Testis (tissue), 3 donors: ENCODE data around the gene ZBTB20. TPM values are rescaled to one million over a fixed set of nuclear protein-coding genes. Genes with fewer than 3 reads are reported as not detected.

Experiments used
- DNase-seq: peaks from one replicate; pipeline ENCODE4 v3.0.0-alpha.2; 2019
- H3K27ac ChIP-seq, 2 donors: fragments of 200-600 bp; sonication (generic); one replicate each; pipeline ENCODE4 v1.5.1; 2019
- H3K27me3 ChIP-seq: fragments of 200-600 bp; sonication (generic); one replicate; pipeline ENCODE4 v1.5.1; 2019
- H3K36me3 ChIP-seq: fragments of 200-600 bp; sonication (generic); one replicate; pipeline ENCODE4 v1.5.1; 2017; ENCODE audit warnings: low read depth; ENCODE audit errors: missing control alignments
- H3K4me1 ChIP-seq: fragments of 200-600 bp; sonication (generic); one replicate; pipeline ENCODE4 v1.5.1; 2019
- H3K4me3 ChIP-seq, 2 donors: fragments of 200-600 bp; sonication (generic); one replicate each; pipeline ENCODE4 v1.5.1; 2017 to 2019
- H3K9me3 ChIP-seq: fragments of 200-600 bp; sonication (generic); one replicate; pipeline ENCODE4 v1.5.1; 2017
- CTCF ChIP-seq, 3 experiments: fragments of 450-650 bp in 2 of 3; fragments of 200-600 bp in 1 of 3; sonication (generic) in 1 of 3; IDR thresholded peaks; one replicate each; pipeline ENCODE4 v1.5.1; 2016 to 2019; ENCODE audit warnings: antibody characterized with exemption in 3 of 3, mild to moderate bottlenecking in 2 of 3, moderate library complexity in 1 of 3
- POLR2A ChIP-seq: fragments of 450-650 bp; IDR thresholded peaks from one replicate; pipeline ENCODE4 v1.6.1; 2017; ENCODE audit warnings: antibody characterized with exemption, mild to moderate bottlenecking, moderate library complexity
- WGBS, 2 donors: methylation state at CpG; one replicate each; pipeline ENCODE4 v1.1.5; 2018; 5-methylcytosine and 5-hydroxymethylcytosine counted together
- intact Hi-C: fragments of 100-400 bp; cut with DNase I; formaldehyde crosslinking; loops from one replicate; pipeline ENCODE4 v1.15.1; 2023; ENCODE audit warnings: low total_unique reads
- polyA plus RNA-seq: library from polyadenylated mRNA; stranded (reverse); fragments of 350-450 nt; fragmentation: Illumina TruSeq; extraction: RNeasy Lipid Tissue Mini Kit (QIAGEN cat#74804); gene quantifications from one replicate; pipeline ENCODE4 v1.2.3, GENCODE V29; 2014; ENCODE audit warnings: low read depth, low replicate concordance; ENCODE audit not compliant: insufficient read depth
- total RNA-seq, 2 donors: library from RNA; depleted of rRNA; stranded (reverse); fragments of >200 nt; gene quantifications; one replicate each; pipeline ENCODE4 v1.2.3, GENCODE V29; 2016

ZBTB20 gene
- total and polyA plus RNA-seq, 3 donors from 2014 or later = 36.8 to 179 (median 126) TPM

GRCh38 chr3:115148142-115148790 is 1.2 kb upstream of the ZBTB20 start:
- Histone ChIP-seq H3K4me1 (peaks cover 17% of the 10 kb centered on the region), H3K27ac (peak overlapping the region; percentile 98 to 99), H3K9me3 (no peaks in the 10 kb centered on the region), H3K4me3 (peak overlapping the region; percentile 76 to 82), H3K27me3 (no peaks in the 10 kb centered on the region), H3K36me3 (no peaks in the 10 kb centered on the region)
- intact Hi-C loops = no loop called here
- no peak for DNase-seq
- 0 to 2% methylated on average over 15 to 20 of the region's 20 CpGs for WGBS, 2 donors
- TF ChIP-seq POLR2A = no peak
- TF ChIP-seq CTCF (IDR thresholded peaks at IDR 0.05) = no peak

- WGBS, 2 donors = 1% methylated on average over 31 to 54 of the region's 54 CpGs
- Histone ChIP-seq H3K36me3 (no peaks in the 10 kb centered on the region), H3K4me1 (peaks cover 23% of the 10 kb centered on the region), H3K27me3 (no peaks in the 10 kb centered on the region), H3K27ac (peak overlapping the region; percentile 98 to 99), H3K4me3 (peak overlapping the region; percentile 82 to 85), H3K9me3 (no peaks in the 10 kb centered on the region)
- peak; percentile 100 for DNase-seq
- TF ChIP-seq POLR2A (peak; percentile 55), CTCF (IDR thresholded peaks at IDR 0.05) (peak in 1 of 3 experiments; percentile 18)
- intact Hi-C loops = no loop called here
These were observed 447 bp upstream of the ZBTB20 start for GRCh38 chr3:115147329-115148141.

DNA sequence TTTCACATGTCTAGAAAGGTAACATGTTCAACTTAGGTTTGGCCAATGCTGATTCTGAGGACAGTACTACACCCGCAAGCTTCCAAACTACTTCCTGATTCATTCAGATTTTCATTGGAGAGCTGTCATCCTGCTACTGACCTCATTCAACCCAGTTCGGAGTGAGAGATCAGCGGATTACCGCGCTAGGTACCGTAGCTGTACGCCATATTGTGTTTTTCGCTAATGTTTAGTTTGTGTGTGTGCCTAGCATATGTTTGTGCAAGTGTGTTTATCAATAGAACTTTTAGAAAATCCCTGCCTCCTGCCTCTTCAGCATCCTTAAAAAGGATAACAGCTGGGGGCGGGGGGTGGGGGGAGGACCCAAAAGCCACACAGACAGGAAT is 1.1 kb downstream of the ZBTB20 start:
- Histone ChIP-seq H3K27me3 (no peaks in the 10 kb centered on the region), H3K9me3 (no peaks in the 10 kb centered on the region), H3K4me1 (peaks cover 23% of the 10 kb centered on the region), H3K27ac (peak overlapping the region; percentile 95 to 98), H3K4me3 (peak overlapping the region; percentile 82 to 85), H3K36me3 (no peaks in the 10 kb centered on the region)
- TF ChIP-seq CTCF (IDR thresholded peaks at IDR 0.05) = no peak
- TF ChIP-seq POLR2A = no peak
- 0 to 1% methylated on average over 9 of the region's 9 CpGs for WGBS, 2 donors
- intact Hi-C loops = no loop called here
- peak; percentile 64 for DNase-seq

- Histone ChIP-seq H3K4me3 (no peak overlapping the region), H3K27ac (no peak overlapping the region), H3K9me3 (no peaks in the 10 kb centered on the region), H3K4me1 (peaks cover 12% of the 10 kb centered on the region), H3K36me3 (no peaks in the 10 kb centered on the region), H3K27me3 (no peaks in the 10 kb centered on the region)
- intact Hi-C loops = no loop called here
- TF ChIP-seq CTCF (IDR thresholded peaks at IDR 0.05) (no peak), POLR2A (no peak)
- no peak for DNase-seq
These were observed 5.9 kb downstream of the ZBTB20 start for GRCh38 chr3:115141033-115141757.
